HepG2 (cell line): ENCODE data around the gene FRMD4A. TPM values are rescaled to one million over a fixed set of nuclear protein-coding genes. Genes with fewer than 3 reads are reported as not detected.

Experiments used
- AKAP8 ChIP-seq: sonication (generic); formaldehyde crosslinking; IDR thresholded peaks from 2 replicates; pipeline ENCODE4 v1.5.1; 2020; ENCODE audit warnings: mild to moderate bottlenecking, missing genetic modification reagents
- ATF4 ChIP-seq, 2 experiments: fragments of 450-650 bp in 1 of 2; sonication (generic) in 1 of 2; formaldehyde crosslinking; IDR thresholded peaks; 2 replicates each; pipeline versions ENCODE4 v1.5.0 to v1.8.0; 2020 to 2022; ENCODE audit warnings: mild to moderate bottlenecking in 1 of 2, missing genetic modification reagents in 1 of 2
- CC2D1A ChIP-seq: sonication (generic); formaldehyde crosslinking; IDR thresholded peaks from 2 replicates; pipeline ENCODE4 v1.8.1; 2023; ENCODE audit warnings: mild to moderate bottlenecking, missing genetic modification reagents
- CHD2 ChIP-seq: IDR thresholded peaks from 2 replicates; pipeline ENCODE4 v1.6.1; 2011; ENCODE audit warnings: low read depth, low read length, improper control_type of control experiment
- CSRNP2 ChIP-seq: sonication (generic); formaldehyde crosslinking; conservative IDR thresholded peaks from 2 replicates; pipeline ENCODE4 v1.8.0; 2022; ENCODE audit warnings: low read depth, missing genetic modification reagents
- GLI4 ChIP-seq: sonication (generic); formaldehyde crosslinking; IDR thresholded peaks from 2 replicates; pipeline ENCODE4 v1.5.1; 2020; ENCODE audit warnings: missing genetic modification reagents, mild to moderate bottlenecking, moderate library complexity, borderline replicate concordance
- GPBP1L1 ChIP-seq: sonication (generic); formaldehyde crosslinking; IDR thresholded peaks from 2 replicates; pipeline ENCODE4 v1.5.0; 2020; ENCODE audit warnings: mild to moderate bottlenecking, missing genetic modification reagents
- HNRNPUL1 ChIP-seq: fragments of 200-400 bp; formaldehyde crosslinking; IDR thresholded peaks from 2 replicates; pipeline ENCODE4 v1.6.1; 2017; ENCODE audit warnings: low read depth, mild to moderate bottlenecking, low read length, moderate library complexity
- KAT7 ChIP-seq: IDR thresholded peaks from 2 replicates; pipeline ENCODE4 v1.6.1; 2018; ENCODE audit warnings: borderline replicate concordance, missing compliant biosample characterization
- KDM2A ChIP-seq: sonication (generic); formaldehyde crosslinking; IDR thresholded peaks from 2 replicates; pipeline ENCODE4 v1.4.0; 2020; ENCODE audit warnings: low read depth, missing genetic modification reagents, borderline replicate concordance
- KDM6A ChIP-seq: IDR thresholded peaks from 2 replicates; pipeline ENCODE4 v1.6.1; 2016; ENCODE audit warnings: low read depth
- KLF15 ChIP-seq: sonication (generic); formaldehyde crosslinking; IDR thresholded peaks from 2 replicates; pipeline ENCODE4 v1.8.1; 2023; ENCODE audit warnings: borderline replicate concordance, mild to moderate bottlenecking, inconsistent platforms, missing genetic modification reagents, mixed read lengths
- KLF6 ChIP-seq: IDR thresholded peaks from 2 replicates; pipeline ENCODE4 v1.8.0; 2016; ENCODE audit warnings: missing biosample characterization, missing genetic modification reagents
- MAFF ChIP-seq: IDR thresholded peaks from 2 replicates; pipeline ENCODE4 v1.6.1; 2011; ENCODE audit warnings: low read depth, low read length, improper control_type of control experiment
- NFKB2 ChIP-seq: sonication (generic); formaldehyde crosslinking; IDR thresholded peaks from 2 replicates; pipeline ENCODE4 v1.4.0; 2020; ENCODE audit warnings: missing genetic modification reagents, borderline replicate concordance
- RERE ChIP-seq: IDR thresholded peaks from 2 replicates; pipeline ENCODE4 v1.6.1; 2016; ENCODE audit warnings: low read depth, missing genetic modification reagents, missing compliant biosample characterization
- SOX6 ChIP-seq, 2 experiments: fragments of 450-650 bp in 1 of 2; sonication (generic) in 1 of 2; formaldehyde crosslinking in 1 of 2; IDR thresholded peaks; 2 replicates each; pipeline versions ENCODE4 v1.4.0 to v1.6.1; 2017 to 2020; ENCODE audit warnings: antibody characterized with exemption in 1 of 2, mild to moderate bottlenecking in 1 of 2, missing genetic modification reagents in 1 of 2
- TIGD3 ChIP-seq: sonication (generic); formaldehyde crosslinking; IDR thresholded peaks from 2 replicates; pipeline ENCODE4 v1.5.1; 2020; ENCODE audit warnings: mild to moderate bottlenecking, missing genetic modification reagents, borderline replicate concordance
- ZNF282 ChIP-seq: fragments of 450-650 bp; IDR thresholded peaks from 2 replicates; pipeline ENCODE4 v1.6.1; 2018; ENCODE audit not compliant: partially characterized antibody
- ZSCAN22 ChIP-seq: sonication (generic); formaldehyde crosslinking; IDR thresholded peaks from 2 replicates; pipeline ENCODE4 v1.4.0; 2020; ENCODE audit warnings: mild to moderate bottlenecking, missing genetic modification reagents
- polyA plus RNA-seq, 8 experiments: library from polyadenylated mRNA; depleted of rRNA in 3 of 8; stranded (reverse) in 7 of 8; unstranded in 1 of 8; fragments of >200 nt; fragmentation: Illumina TruSeq in 4 of 8; extraction: Trizol in 4 of 8; gene quantifications; 2 replicates each; pipeline versions ENCODE4 v1.2.1 to v1.2.3, GENCODE V29; 2011 to 2016; ENCODE audit warnings: low read depth in 4 of 8, missing spikeins in 1 of 8, mixed read lengths in 1 of 8; ENCODE audit not compliant: insufficient read depth in 1 of 8
- total RNA-seq, 5 experiments: library from RNA; depleted of rRNA; stranded (reverse); fragments of >200 nt; fragmentation: Illumina TruSeq; extraction: Trizol; gene quantifications; 2 replicates each; pipeline ENCODE4 v1.2.3, GENCODE V29; 2016; ENCODE audit warnings: low read depth in 1 of 5

The FRMD4A gene
- total and polyA plus RNA-seq, 2 of the 13 experiments (the other 11 are each of a cell fraction or from before 2014, with no cell fraction given) = 0.09 to 0.26 TPM

- TF ChIP-seq RERE (CRISPR knock-in tag) = 0 out of 2 replicates have a peak, but pooled peaks have one; percentile 38
- TF ChIP-seq CC2D1A (CRISPR knock-in tag) = no peak
- no peak for TF ChIP-seq MAFF
- no peak for TF ChIP-seq ATF4 (CRISPR knock-in tag; IDR thresholded peaks at IDR 0.05)
- TF ChIP-seq TIGD3 (CRISPR knock-in tag) = no peak
- no peak for TF ChIP-seq ZNF282
- TF ChIP-seq ZSCAN22 (CRISPR knock-in tag) = no peak
- no peak for TF ChIP-seq KLF15 (CRISPR knock-in tag)
- no peak for TF ChIP-seq GPBP1L1 (CRISPR knock-in tag)
- no peak for TF ChIP-seq KDM2A (CRISPR knock-in tag)
- no peak for TF ChIP-seq CSRNP2 (CRISPR knock-in tag)
- TF ChIP-seq KLF6 (CRISPR knock-in tag) = no peak
- TF ChIP-seq NFKB2 = no peak
- no peak for TF ChIP-seq GLI4 (CRISPR knock-in tag)
- no peak for TF ChIP-seq AKAP8 (CRISPR knock-in tag)
- peak; percentile 28; the same call in 1 of the 2 replicates for TF ChIP-seq KDM6A (CRISPR knock-in tag)
- TF ChIP-seq CHD2 = no peak
- no peak for TF ChIP-seq HNRNPUL1
- no peak for TF ChIP-seq SOX6 (IDR thresholded peaks at IDR 0.05)
- peak; percentile 97 for TF ChIP-seq SOX6 (CRISPR knock-in tag; IDR thresholded peaks at IDR 0.05)
- no peak for TF ChIP-seq KAT7 (CRISPR knock-in tag)
Measured at GRCh38 chr10:14184841-14185315, 145.8 kb downstream of the FRMD4A start (continued).
